Measurements from ENCODE around the gene CKS2. TPM values are rescaled to one million over a fixed set of nuclear protein-coding genes. Genes with fewer than 3 reads are reported as not detected.
"Not testable (repeated sequence)": the region's sequence is repeated elsewhere in the genome, so short reads cannot be mapped to it uniquely, and the experiment has no call there.

The CKS2 gene
- total RNA-seq, 1 experiment from 2014 or later, result 93.8 TPM

GRCh38 chr9:89340332-89340731 lies 29.3 kb downstream of the CKS2 start:
- H3K36me3 Mint-ChIP-seq (ENCODE audit: insufficient read depth, unreplicated experiment), result peaks cover 43% of the 10 kb centered on the region
- no peak for TF ChIP-seq CTCF (IDR thresholded peaks at IDR 0.05; ENCODE audit: insufficient read depth in 1 of 2, low read depth in 1 of 2, low read length in 1 of 2, severe bottlenecking in 1 of 2, unreplicated experiment in 1 of 2)
- H3K4me3 ChIP-seq (ENCODE audit: low read depth, low read length), result no peak overlapping the region
- H3K36me3 ChIP-seq (ENCODE audit: control insufficient read depth, insufficient read depth, low read length), result no peaks in the 10 kb centered on the region
- no peaks in the 10 kb centered on the region for H3K9me3 Mint-ChIP-seq (ENCODE audit: unreplicated experiment)
- H3K27ac Mint-ChIP-seq (ENCODE audit: unreplicated experiment), result no peak overlapping the region
- H3K4me3 Mint-ChIP-seq (ENCODE audit: unreplicated experiment), result no peak overlapping the region
- H3K9me3 ChIP-seq, result no peaks in the 10 kb centered on the region
- no peaks in the 10 kb centered on the region for H3K4me1 Mint-ChIP-seq (ENCODE audit: low read depth, unreplicated experiment)
- no peak for DNase-seq
- BruUV-seq (replicated peaks), result no TSS peak
- no peaks in the 10 kb centered on the region for H3K4me1 ChIP-seq
- H3K27me3 ChIP-seq (replicated peaks; ENCODE audit: control insufficient read depth, insufficient read depth, low read length), result no peaks in the 10 kb centered on the region
- H3K27me3 Mint-ChIP-seq (ENCODE audit: insufficient read depth, unreplicated experiment), result no peaks in the 10 kb centered on the region
- POLR2A ChIA-PET, result no interaction called here
- intact Hi-C loops (cut with micrococcal nuclease; ENCODE audit: unreplicated experiment), result no loop called here
- CTCF ChIA-PET, result no interaction called here

GRCh38 chr9:89342213-89342612 lies 31.2 kb downstream of the CKS2 start:
- POLR2A ChIA-PET, result no interaction called here
- H3K9me3 ChIP-seq, result no peaks in the 10 kb centered on the region
- TF ChIP-seq CTCF (IDR thresholded peaks at IDR 0.05; ENCODE audit: insufficient read depth in 1 of 2, low read depth in 1 of 2, low read length in 1 of 2, severe bottlenecking in 1 of 2, unreplicated experiment in 1 of 2), result no peak
- CTCF ChIA-PET, result no interaction called here
- no peak overlapping the region for H3K4me3 Mint-ChIP-seq (ENCODE audit: unreplicated experiment)
- H3K4me1 ChIP-seq, result no peaks in the 10 kb centered on the region
- no peaks in the 10 kb centered on the region for H3K9me3 Mint-ChIP-seq (ENCODE audit: unreplicated experiment)
- no peaks in the 10 kb centered on the region for H3K4me1 Mint-ChIP-seq (ENCODE audit: low read depth, unreplicated experiment)
- H3K36me3 ChIP-seq (ENCODE audit: control insufficient read depth, insufficient read depth, low read length), result no peaks in the 10 kb centered on the region
- no peak for DNase-seq
- no peak overlapping the region for H3K27ac Mint-ChIP-seq (ENCODE audit: unreplicated experiment)
- no TSS peak for BruUV-seq (replicated peaks)
- no peaks in the 10 kb centered on the region for H3K27me3 Mint-ChIP-seq (ENCODE audit: insufficient read depth, unreplicated experiment)
- H3K27me3 ChIP-seq (replicated peaks; ENCODE audit: control insufficient read depth, insufficient read depth, low read length), result no peaks in the 10 kb centered on the region
- intact Hi-C loops (cut with micrococcal nuclease; ENCODE audit: unreplicated experiment), result no loop called here
- peaks cover 61% of the 10 kb centered on the region for H3K36me3 Mint-ChIP-seq (ENCODE audit: insufficient read depth, unreplicated experiment)
- no peak overlapping the region for H3K4me3 ChIP-seq (ENCODE audit: low read depth, low read length)

GRCh38 chr9:89342948-89343347 lies 32.0 kb downstream of the CKS2 start:
- ChIA-PET POLR2A (no interaction called here), CTCF (interaction anchor here (0.6 kb wide), 1 partner anchor 245 kb away, joined by 3 read pairs; no protein-coding TSS in a partner anchor)
- no peak overlapping the region for H3K27ac Mint-ChIP-seq (ENCODE audit: unreplicated experiment)
- DNase-seq, result no peak
- H3K36me3 Mint-ChIP-seq (ENCODE audit: insufficient read depth, unreplicated experiment), result peaks cover 62% of the 10 kb centered on the region
- Histone ChIP-seq H3K9me3 (no peaks in the 10 kb centered on the region), H3K27me3 (replicated peaks; ENCODE audit: control insufficient read depth, insufficient read depth, low read length) (no peaks in the 10 kb centered on the region), H3K36me3 (ENCODE audit: control insufficient read depth, insufficient read depth, low read length) (no peaks in the 10 kb centered on the region), H3K4me1 (no peaks in the 10 kb centered on the region), H3K4me3 (ENCODE audit: low read depth, low read length) (no peak overlapping the region)
- intact Hi-C loops (cut with micrococcal nuclease; ENCODE audit: unreplicated experiment), result no loop called here
- H3K27me3 Mint-ChIP-seq (ENCODE audit: insufficient read depth, unreplicated experiment), result no peaks in the 10 kb centered on the region
- H3K9me3 Mint-ChIP-seq (ENCODE audit: unreplicated experiment), result no peaks in the 10 kb centered on the region
- H3K4me3 Mint-ChIP-seq (ENCODE audit: unreplicated experiment), result no peak overlapping the region
- no peaks in the 10 kb centered on the region for H3K4me1 Mint-ChIP-seq (ENCODE audit: low read depth, unreplicated experiment)
- no TSS peak for BruUV-seq (replicated peaks)
- TF ChIP-seq CTCF (IDR thresholded peaks at IDR 0.05; ENCODE audit: insufficient read depth in 1 of 2, low read depth in 1 of 2, low read length in 1 of 2, severe bottlenecking in 1 of 2, unreplicated experiment in 1 of 2), result no peak

- H3K27me3 Mint-ChIP-seq (ENCODE audit: insufficient read depth, unreplicated experiment); POLR2A ChIA-PET; H3K4me1 Mint-ChIP-seq (ENCODE audit: low read depth, unreplicated experiment); H3K27me3 ChIP-seq (replicated peaks; ENCODE audit: control insufficient read depth, insufficient read depth, low read length); H3K9me3 ChIP-seq; DNase-seq; intact Hi-C loops (cut with micrococcal nuclease; ENCODE audit: unreplicated experiment); H3K4me3 ChIP-seq (ENCODE audit: low read depth, low read length); CTCF ChIA-PET; H3K9me3 Mint-ChIP-seq (ENCODE audit: unreplicated experiment); H3K4me1 ChIP-seq; H3K4me3 Mint-ChIP-seq (ENCODE audit: unreplicated experiment); H3K27ac Mint-ChIP-seq (ENCODE audit: unreplicated experiment); H3K36me3 ChIP-seq (ENCODE audit: control insufficient read depth, insufficient read depth, low read length); BruUV-seq (replicated peaks): not testable (repeated sequence)
- H3K36me3 Mint-ChIP-seq (ENCODE audit: insufficient read depth, unreplicated experiment), result peaks cover 59% of the 10 kb centered on the region
Measured at GRCh38 chr9:89343812-89344211, 32.8 kb downstream of the CKS2 start.

Measured in Caco-2 (cell line).